NCI-H1694 (cell line): ENCODE measurements around the gene NDUFV2.
"Not testable (repeated sequence)": the region's sequence is repeated elsewhere in the genome, so short reads cannot be mapped to it uniquely, and the experiment has no call there.

Experiments
- DNase-seq: peaks from one replicate; lab custom pipeline; 2025; lab: John Stamatoyannopoulos, UW

The NDUFV2 gene

DNA sequence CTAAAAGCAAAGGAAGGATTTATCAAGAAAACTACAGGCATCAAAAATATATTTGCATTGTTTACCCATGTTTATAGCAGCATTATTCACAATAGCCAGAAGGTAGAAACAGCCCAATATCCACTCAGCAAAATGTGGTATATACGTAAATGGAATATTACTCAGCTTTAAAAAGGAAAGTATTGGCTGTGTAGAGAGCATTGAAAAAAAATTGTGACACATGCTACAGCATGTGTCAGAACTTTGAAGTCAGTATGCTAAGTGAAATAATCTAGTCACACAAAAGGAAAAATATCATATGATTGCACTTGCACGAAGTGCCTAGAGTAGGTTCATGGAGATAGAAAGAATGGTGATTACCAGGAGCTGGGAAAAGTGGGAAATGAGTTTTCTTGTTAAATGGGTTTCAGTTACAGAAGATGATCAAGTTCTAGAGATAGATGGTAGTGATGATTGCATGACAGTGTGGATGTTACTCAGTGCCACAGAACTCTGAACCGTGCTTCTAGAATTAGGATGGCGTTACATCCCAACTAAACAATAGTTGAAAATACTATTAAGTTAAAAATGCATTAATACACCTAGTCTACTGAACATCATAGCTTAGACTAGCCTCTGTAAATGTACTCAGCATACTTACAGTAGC lies 54.2 kb downstream of the NDUFV2 start:
- DNase-seq: no peak

DNA sequence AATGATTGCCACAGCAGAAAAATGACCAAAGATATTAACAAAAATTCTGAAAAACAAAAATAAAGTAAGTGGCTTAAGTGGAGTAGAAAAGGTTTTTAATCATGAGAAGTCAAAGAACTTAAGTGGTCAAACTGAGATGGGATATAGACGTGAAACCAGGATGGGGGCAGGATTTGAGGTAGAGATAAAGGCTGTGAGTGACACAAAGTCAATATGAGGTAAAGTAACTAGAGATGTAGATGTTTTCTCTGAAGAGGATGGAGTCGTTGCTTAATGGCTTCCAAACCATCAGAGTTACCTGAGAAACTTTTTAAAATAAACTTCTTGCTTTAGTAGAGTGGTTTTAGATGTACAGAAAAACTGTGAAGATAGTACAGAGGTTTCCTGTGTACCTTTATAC lies 55.3 kb downstream of the NDUFV2 start:
- DNase-seq: no peak

DNA sequence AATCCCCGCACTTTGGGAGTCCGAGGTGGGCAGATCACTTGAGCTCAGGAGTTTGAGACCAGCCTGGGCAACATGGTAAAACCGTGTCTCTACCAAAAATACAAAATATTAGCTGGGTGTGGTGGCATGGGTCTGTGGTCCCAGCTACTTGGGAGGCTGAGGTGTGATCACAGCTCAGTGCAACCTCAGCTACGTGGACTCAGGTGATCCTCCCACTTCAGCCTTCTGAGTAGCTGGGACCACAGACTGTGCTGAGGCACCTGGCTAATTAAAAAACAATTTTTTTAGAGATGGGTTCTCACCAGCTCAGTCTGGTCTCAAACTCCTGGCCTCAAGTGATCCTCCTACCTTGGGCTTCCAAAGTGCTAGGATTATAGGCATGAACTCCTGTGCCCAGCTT lies 57.5 kb downstream of the NDUFV2 start:
- DNase-seq: no peak

DNA sequence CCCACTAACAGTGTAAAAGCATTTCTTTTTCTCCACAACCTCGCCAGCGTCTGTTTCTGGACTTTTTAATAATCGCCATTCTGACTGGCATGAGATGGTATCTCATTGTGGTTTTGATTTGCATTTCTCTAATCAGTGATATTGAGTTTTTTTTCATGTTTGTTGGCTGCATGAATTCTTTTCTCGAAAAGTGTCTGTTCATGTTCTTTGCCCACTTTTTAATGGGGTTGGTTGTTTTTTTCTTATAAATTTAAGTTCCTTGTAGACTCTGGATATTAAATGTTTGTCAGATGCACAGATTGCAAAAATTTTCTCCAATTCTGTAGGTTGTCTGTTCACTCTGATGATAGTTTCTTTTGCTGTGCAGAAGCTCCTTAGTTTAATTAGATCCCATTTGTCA lies 60.2 kb downstream of the NDUFV2 start:
- not testable (repeated sequence) for DNase-seq

DNA sequence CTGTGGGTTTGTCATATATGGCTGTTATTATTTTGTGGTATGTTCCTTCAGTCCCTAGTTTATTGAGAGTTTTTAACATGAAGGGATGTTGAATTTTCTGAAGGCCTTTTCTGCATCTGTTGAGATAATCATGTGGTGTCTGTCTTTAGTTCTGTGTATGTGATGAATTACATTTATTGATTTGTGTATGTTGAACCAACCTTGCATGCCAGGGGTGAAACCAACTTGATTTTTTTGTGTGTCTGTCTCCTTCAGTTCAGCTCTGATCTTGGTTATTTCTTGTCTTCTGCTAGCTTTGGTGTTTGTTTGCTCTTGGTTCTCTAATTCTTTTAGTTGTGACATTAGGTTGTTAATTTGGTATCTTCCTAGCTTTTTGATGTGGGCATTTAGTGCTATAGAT lies 61.6 kb downstream of the NDUFV2 start:
- not testable (repeated sequence) for DNase-seq

DNA sequence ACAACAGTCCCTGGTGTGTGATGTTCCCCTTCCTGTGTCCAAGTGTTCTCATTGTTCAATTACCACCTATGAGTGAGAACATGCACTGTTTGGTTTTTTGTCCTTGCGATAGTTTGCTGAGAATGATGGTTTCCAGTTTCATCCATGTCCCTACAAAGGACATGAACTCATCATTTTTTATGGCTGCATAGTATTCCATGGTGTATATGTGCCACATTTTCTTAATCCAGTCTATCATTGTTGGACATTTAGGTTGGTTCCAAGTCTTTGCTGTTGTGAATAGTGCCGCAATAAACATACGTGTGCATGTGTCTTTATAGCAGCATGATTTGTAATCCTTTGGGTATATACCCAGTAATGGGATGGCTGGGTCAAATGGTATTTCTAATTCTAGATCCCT lies 63.4 kb downstream of the NDUFV2 start:
- DNase-seq: not testable (repeated sequence)

DNA sequence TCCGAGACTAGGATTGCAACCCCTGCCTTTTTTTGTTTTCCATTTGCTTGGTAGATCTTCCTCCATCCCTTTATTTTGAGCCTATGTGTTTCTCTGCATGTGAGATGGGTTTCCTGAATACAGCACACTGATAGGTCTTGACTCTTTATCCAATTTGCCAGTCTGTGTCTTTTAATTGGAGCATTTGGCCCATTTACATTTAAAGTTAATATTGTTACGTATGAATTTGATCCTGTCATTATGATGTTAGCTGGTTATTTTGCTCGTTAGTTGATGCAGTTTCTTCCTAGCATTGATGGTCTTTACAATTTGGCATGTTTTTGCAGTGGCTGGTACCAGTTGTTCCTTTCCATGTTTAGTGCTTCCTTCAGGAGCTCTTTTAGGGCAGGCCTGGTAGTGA lies 67.0 kb downstream of the NDUFV2 start:
- not testable (repeated sequence) for DNase-seq

DNA sequence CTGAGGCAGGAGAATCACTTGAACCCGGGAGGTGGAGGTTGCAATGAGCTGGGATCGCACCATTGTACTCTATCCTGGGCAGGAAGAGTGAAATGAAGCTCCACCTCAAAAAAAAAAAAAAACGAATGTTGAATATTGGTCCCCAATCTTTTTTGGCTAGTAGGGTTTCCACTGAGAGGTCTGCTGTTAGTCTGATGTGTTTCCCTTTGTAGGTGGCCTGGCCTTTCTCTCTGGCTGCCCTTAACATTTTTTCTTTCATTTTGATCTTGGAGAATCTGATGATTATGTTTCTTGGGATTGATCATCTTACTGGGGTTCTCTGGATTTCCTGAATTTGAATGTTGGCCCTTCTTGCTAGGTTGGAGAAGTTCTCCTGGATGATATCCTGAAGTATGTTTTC lies 69.4 kb downstream of the NDUFV2 start:
- not testable (repeated sequence) for DNase-seq

DNA sequence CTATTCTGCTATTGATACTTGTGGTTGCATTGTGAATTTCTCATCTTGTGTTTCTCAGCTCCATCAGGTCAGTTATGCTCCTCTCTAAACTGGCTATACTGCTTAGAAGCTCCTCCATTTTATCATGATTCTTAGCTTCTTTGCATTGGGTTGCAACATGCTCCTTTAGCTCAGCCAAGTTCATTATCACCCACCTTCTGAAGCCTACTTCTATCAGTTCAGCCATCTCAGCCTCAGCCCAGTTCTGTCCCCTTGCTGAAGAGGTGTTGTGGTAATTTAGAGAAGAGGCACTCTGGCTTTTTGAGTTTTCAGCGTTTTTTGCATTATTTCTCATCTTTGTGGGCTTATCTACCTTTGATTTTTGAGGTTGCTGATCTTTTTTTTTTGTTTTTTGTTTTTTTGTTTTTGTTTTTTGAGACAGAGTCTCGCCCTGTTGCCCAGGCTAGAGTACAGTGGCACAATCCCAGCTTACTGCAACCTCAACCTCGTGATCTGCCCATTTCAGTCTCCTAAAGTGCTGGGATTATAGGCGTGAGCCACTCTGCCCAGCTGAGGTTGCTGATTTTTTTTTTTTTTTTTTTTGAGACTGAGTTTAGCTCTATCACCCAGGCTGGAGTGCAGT lies 70.1 kb downstream of the NDUFV2 start:
- no peak for DNase-seq

DNA sequence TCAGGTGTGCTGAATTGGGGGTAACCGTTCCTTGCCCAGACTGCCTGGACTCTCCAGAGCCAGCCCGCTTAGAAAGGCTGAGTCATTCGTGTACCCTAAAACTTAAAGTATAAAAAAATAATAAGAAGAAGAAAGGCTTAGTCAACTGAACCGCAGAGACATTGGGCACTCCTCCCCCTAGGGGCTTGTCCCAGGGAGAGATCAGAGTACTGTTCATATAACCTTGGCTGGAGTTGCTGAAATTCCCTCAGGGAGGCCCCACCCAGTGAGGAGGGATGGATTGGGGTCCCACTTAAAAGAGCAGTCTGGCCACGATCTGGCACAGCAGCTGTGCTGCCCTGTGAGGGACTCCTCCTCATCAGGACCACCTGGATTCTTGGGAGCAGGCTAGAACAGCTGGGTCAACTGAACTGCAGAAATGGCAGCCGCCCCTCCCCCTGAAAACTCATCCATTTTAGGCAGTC lies 71.3 kb downstream of the NDUFV2 start:
- no peak for DNase-seq

DNA sequence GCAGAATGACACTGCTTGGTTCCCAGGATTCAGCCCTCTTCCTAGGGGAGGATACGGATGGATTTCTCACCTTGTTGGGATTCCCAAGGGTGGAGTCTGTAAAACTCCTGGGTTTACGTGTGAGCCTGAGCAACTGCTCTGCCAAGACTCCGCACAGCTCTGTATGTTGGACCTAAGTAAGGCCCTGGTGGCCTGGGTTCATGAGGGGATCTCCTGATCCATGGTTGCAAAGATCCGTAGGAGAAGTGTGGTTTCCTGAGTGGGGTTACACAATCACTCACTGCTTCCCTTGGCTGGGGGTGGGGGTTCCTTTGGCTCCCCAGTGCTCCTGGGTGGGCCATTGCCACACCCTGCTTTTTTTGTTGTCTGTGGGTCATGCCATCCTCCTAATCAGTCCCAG lies 71.8 kb downstream of the NDUFV2 start:
- no peak for DNase-seq

DNA sequence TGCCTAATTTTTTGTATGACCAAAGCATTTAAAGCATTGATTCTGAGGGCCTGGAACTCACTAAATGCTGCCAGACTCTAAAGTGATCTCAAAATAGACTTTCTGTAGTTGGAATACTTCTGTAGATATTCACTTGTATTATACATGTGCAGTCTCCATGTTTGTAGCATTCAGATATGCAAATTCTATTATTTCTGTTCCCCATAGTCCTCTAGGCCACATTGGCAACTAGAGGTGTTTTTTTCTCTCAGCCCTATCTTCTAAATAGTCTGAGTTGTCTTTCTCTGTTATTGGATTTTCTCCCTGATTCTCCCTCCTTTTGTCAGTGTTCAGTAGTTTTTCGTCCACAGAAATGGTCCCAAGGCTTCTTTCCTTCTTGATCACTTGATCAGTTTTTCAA lies 72.6 kb downstream of the NDUFV2 start:
- DNase-seq: no peak

DNA sequence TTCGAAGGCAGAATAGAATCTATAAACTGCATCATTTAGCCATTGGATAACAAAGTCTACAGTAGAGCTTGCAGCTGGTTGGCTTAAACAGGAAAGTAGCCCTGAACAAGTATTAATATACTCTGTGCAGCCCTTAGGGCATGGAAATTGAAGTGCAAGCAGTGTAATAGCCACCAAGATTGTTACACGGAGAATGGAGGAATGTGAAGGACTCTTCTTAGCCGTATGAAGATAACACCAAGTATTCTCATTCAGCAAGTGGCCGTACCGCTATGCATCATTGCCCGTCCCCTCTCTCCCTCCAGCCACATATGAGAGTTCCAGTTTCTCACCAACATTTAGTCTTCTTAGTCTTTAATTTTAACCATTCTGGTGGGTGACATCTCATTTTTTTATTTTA lies 74.5 kb downstream of the NDUFV2 start:
- DNase-seq: no peak

DNA sequence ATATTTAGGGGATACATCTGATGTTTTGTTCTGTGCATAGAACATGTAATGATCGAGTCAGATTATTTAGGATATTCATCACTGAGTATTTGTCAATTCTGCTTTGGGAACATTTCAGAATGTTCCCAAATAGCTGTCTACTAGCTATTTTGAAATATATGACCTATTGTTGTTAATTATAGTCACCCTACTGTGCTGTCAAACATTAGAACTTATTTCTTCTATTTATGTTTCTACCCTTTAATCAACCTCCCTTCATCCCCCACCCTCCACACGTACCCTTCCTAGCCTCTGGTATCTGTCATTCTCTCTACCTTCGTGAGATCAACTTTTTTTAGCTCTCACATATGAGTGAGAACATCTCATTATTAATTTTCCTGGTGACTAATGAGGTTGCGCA lies 75.0 kb downstream of the NDUFV2 start:
- DNase-seq: no peak

DNA sequence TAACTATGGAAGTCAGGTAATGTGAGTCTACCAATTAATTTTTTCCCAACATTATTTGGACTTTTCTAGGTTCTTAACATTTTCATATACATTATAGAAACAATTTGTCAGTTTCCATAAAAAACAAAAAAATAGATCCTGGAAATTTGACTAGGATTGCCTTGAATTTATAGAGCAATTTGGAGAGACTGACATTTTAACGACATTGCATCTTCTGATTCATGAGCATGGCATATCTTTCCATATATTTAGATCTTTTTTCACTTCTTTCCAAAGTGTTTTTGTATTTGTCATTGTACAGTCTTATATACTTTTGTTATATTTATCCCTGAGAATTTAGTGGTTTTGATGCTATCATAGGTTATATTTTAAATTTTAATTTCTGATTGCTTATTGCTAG lies 76.1 kb downstream of the NDUFV2 start:
- DNase-seq: no peak

DNA sequence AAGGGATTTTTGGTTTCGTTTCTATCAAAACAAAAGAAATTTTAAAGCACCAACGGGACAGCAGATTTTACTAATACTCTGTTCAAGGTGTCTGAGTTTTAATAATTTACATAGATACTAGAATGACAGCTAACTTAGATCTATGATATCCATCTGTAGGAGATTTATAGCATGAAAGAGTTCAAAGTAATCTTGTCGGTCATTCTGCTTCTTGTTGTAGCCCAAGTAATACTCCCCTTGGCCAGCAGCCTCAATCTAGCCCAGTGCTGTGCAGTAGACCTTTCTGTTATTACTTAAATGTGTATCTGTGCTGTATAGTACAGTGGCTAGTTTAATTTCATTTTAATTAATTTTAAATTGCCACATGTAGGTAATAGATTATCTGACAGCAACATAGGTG lies 78.8 kb downstream of the NDUFV2 start:
- no peak for DNase-seq

DNA sequence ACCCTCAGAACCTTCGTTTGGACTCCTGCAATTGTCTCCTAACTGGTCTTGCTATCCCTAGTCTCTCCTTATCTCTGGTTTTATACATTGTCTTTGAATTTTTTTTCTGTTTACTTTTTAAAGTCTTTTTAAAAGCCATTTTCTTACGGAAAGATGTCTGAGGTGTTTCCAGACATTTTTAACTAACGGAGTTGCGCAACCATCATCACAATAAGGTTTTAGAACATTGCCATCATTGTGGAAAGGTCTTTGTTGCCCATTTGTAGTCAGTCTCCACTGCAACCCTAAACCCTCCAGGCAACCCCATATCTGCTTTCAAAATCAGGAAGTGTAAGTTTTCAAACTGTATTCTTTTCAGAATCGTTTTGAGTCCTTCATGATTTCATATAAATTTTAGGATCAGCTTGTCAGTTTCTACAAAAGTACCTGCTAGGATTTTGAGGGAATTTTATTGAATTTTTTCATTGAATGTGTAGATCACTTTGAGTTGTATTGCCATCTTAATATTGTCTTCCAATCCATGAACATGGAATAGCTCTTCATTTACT lies 80.4 kb downstream of the NDUFV2 start:
- DNase-seq: no peak
